Liver (tissue), 9 donors: ENCODE measurements around the gene JAZF1. TPM values are rescaled to one million over a fixed set of nuclear protein-coding genes. Genes with fewer than 3 reads are reported as not detected.

Experiments used
- DNase-seq: peaks from one replicate; pipeline ENCODE4 v3.0.0-alpha.2; 2017; ENCODE audit warnings: low spot score
- H3K27ac ChIP-seq, 2 donors: one replicate each; pipeline ENCODE4 v1.7.0; 2013; ENCODE audit warnings: inconsistent platforms in 2 of 2, low read length in 2 of 2, control low read depth in 1 of 2, low read depth in 1 of 2, mild to moderate bottlenecking in 1 of 2
- H3K27me3 ChIP-seq, 4 donors: one replicate each; pipeline versions ENCODE4 v1.6.1 to v1.7.0; 2013; ENCODE audit warnings: low read length in 3 of 4, inconsistent platforms in 1 of 4, mild to moderate bottlenecking in 1 of 4, moderate library complexity in 1 of 4; ENCODE audit not compliant: control insufficient read depth in 4 of 4, insufficient read depth in 4 of 4
- H3K36me3 ChIP-seq, 4 donors: one replicate each; pipeline versions ENCODE4 v1.6.1 to v1.7.0; 2013; ENCODE audit warnings: low read length in 3 of 4, mild to moderate bottlenecking in 3 of 4, low read depth in 1 of 4, moderate library complexity in 1 of 4; ENCODE audit not compliant: control insufficient read depth in 4 of 4, insufficient read depth in 3 of 4
- H3K4me1 ChIP-seq, 4 donors: one replicate each; pipeline versions ENCODE4 v1.6.1 to v1.7.0; 2013; ENCODE audit warnings: low read length in 3 of 4, mild to moderate bottlenecking in 3 of 4, moderate library complexity in 1 of 4; ENCODE audit not compliant: control insufficient read depth in 4 of 4, insufficient read depth in 4 of 4
- H3K4me3 ChIP-seq, 3 donors: one replicate each; pipeline versions ENCODE4 v1.6.1 to v1.7.0; 2013; ENCODE audit warnings: low read length in 3 of 3, control low read depth in 1 of 3, low read depth in 1 of 3, mild to moderate bottlenecking in 1 of 3
- H3K9ac ChIP-seq, 2 donors: one replicate each; pipeline ENCODE4 v1.7.0; 2013; ENCODE audit warnings: low read length in 2 of 2, mild to moderate bottlenecking in 2 of 2, moderate library complexity in 2 of 2, control low read depth in 1 of 2, low read depth in 1 of 2
- H3K9me3 ChIP-seq, 4 donors: one replicate each; pipeline versions ENCODE4 v1.6.1 to v1.7.0; 2013; ENCODE audit warnings: low read length in 3 of 4; ENCODE audit not compliant: control insufficient read depth in 4 of 4
- ATF3 ChIP-seq: IDR thresholded peaks from 2 replicates; pipeline ENCODE4 v1.6.1; 2016; ENCODE audit warnings: antibody characterized with exemption
- CTCF ChIP-seq: fragments of 150-350 bp; IDR thresholded peaks from 2 replicates; pipeline ENCODE4 v1.5.1; 2017; ENCODE audit warnings: improper control_type of control experiment, low read depth, low read length; ENCODE audit not compliant: missing input control
- FOXA1 ChIP-seq: IDR thresholded peaks from 2 replicates; pipeline ENCODE4 v1.6.1; 2016; ENCODE audit warnings: antibody characterized with exemption
- FOXA2 ChIP-seq: IDR thresholded peaks from 2 replicates; pipeline ENCODE4 v1.6.1; 2016; ENCODE audit warnings: antibody characterized with exemption
- GABPA ChIP-seq, 2 donors: IDR thresholded peaks in 1 of 2; conservative IDR thresholded peaks in 1 of 2; 2 replicates each; pipeline ENCODE4 v1.6.1; 2016; ENCODE audit warnings: antibody characterized with exemption in 2 of 2, mild to moderate bottlenecking in 1 of 2, moderate library complexity in 1 of 2
- HNF4A ChIP-seq, 2 donors: conservative IDR thresholded peaks; 2 replicates each; pipeline ENCODE4 v1.6.1; 2016; ENCODE audit warnings: antibody characterized with exemption in 2 of 2, mild to moderate bottlenecking in 2 of 2
- MAX ChIP-seq: IDR thresholded peaks from 2 replicates; pipeline ENCODE4 v1.6.1; 2016; ENCODE audit warnings: antibody characterized with exemption
- NR2F2 ChIP-seq: IDR thresholded peaks from 2 replicates; pipeline ENCODE4 v1.6.1; 2016; ENCODE audit warnings: antibody characterized with exemption
- RAD21 ChIP-seq, 2 donors: IDR thresholded peaks; 2 replicates each; pipeline ENCODE4 v1.6.1; 2016; ENCODE audit warnings: antibody characterized with exemption in 2 of 2, mild to moderate bottlenecking in 2 of 2
- REST ChIP-seq: IDR thresholded peaks from 2 replicates; pipeline ENCODE4 v1.6.1; 2016; ENCODE audit warnings: antibody characterized with exemption, mild to moderate bottlenecking
- RXRA ChIP-seq, 2 donors: IDR thresholded peaks; 2 replicates each; pipeline ENCODE4 v1.6.1; 2017 to 2018; ENCODE audit warnings: antibody characterized with exemption in 2 of 2, mild to moderate bottlenecking in 1 of 2
- SP1 ChIP-seq: IDR thresholded peaks from 2 replicates; pipeline ENCODE4 v1.6.1; 2018; ENCODE audit warnings: antibody characterized with exemption, mild to moderate bottlenecking
- YY1 ChIP-seq: IDR thresholded peaks from 2 replicates; pipeline ENCODE4 v1.6.1; 2016; ENCODE audit warnings: antibody characterized with exemption, mild to moderate bottlenecking
- WGBS: extraction: QIAGEN DNeasy Blood & Tissue Kit; methylation state at CpG from one replicate; pipeline ENCODE4 v1.1.7; 2013; 5-methylcytosine and 5-hydroxymethylcytosine counted together
- polyA plus RNA-seq, 2 donors: library from polyadenylated mRNA; stranded (reverse) in 1 of 2; unstranded in 1 of 2; fragments of 200-250 nt in 1 of 2; fragments of >200 nt in 1 of 2; fragmentation: Nextera tagmentation in 1 of 2; extraction: Ambion mirVana in 1 of 2; gene quantifications; one replicate each; pipeline versions ENCODE4 v1.2.1 to v1.2.3, GENCODE V29; 2013 to 2015
- total RNA-seq, 2 donors: library from RNA; depleted of rRNA; stranded (reverse); fragments of >200 nt; gene quantifications; one replicate each; pipeline ENCODE4 v1.2.3, GENCODE V29; 2014
- donor health status: healthy.
- donor health status: healthy.
- donor health status: healthy.
- donor health status: healthy.
- donor health status: healthy.

JAZF1 gene
- total and polyA plus RNA-seq, 4 donors: 2.7 to 17.8 (median 4.0) TPM

GRCh38 chr7:28005847-28006231, 174.8 kb downstream of the JAZF1 start:
- Histone ChIP-seq H3K9ac (no peak overlapping the region), H3K9me3 (no peaks in the 10 kb centered on the region), H3K27me3 (no peaks in the 10 kb centered on the region), H3K36me3 (no peaks in the 10 kb centered on the region), H3K4me3 (no peak overlapping the region), H3K27ac (no peak overlapping the region), H3K4me1 (peaks cover 0 to 8% (median 8%) of the 10 kb centered on the region in 4 donors)
- no peak for DNase-seq
- WGBS: 96% methylated on average over 1 of the region's 1 CpG
- TF ChIP-seq GABPA (IDR thresholded peaks at IDR 0.05 in 1 of 2, conservative IDR thresholded peaks at IDR 0.05 in 1 of 2): no peak
- no peak for TF ChIP-seq MAX
- no peak for TF ChIP-seq NR2F2
- no peak for TF ChIP-seq RXRA (IDR thresholded peaks at IDR 0.05)
- no peak for TF ChIP-seq HNF4A (conservative IDR thresholded peaks at IDR 0.05)
- no peak for TF ChIP-seq RAD21 (IDR thresholded peaks at IDR 0.05)
- TF ChIP-seq ATF3: no peak
- TF ChIP-seq REST: no peak
- no peak for TF ChIP-seq YY1
- no peak for TF ChIP-seq CTCF
- TF ChIP-seq FOXA2: no peak
- no peak for TF ChIP-seq FOXA1

GRCh38 chr7:28005075-28005846, 175.3 kb downstream of the JAZF1 start:
- peaks cover 0 to 8% (median 8%) of the 10 kb centered on the region in 4 donors for H3K4me1 ChIP-seq
- H3K27me3 ChIP-seq: no peaks in the 10 kb centered on the region
- no peak overlapping the region for H3K27ac ChIP-seq
- 44% methylated on average over 7 of the region's 7 CpGs for WGBS
- H3K9ac ChIP-seq: no peak overlapping the region
- H3K36me3 ChIP-seq: no peaks in the 10 kb centered on the region
- H3K4me3 ChIP-seq: no peak overlapping the region
- no peak for DNase-seq
- TF ChIP-seq HNF4A (conservative IDR thresholded peaks at IDR 0.05) (peak; percentile 65 to 68), SP1 (peak; percentile 45), RXRA (IDR thresholded peaks at IDR 0.05) (peak; percentile 66 to 75), YY1 (peak; percentile 47), REST (no peak)
- H3K9me3 ChIP-seq: no peaks in the 10 kb centered on the region
